ENCODE data around the gene LRRC30. TPM values are rescaled to one million over a fixed set of nuclear protein-coding genes. Genes with fewer than 3 reads are reported as not detected.

LRRC30 gene
- total RNA-seq, 2 donors from 2014 or later = not detected

GRCh38 chr18:7197854-7198253 is 33.0 kb upstream of the LRRC30 start:
- WGBS, 2 experiments (ENCODE audit: insufficient coverage in 1 of 2, insufficient read length in 1 of 2) = 86 to 93% methylated on average over 2 of the region's 2 CpGs
- peaks cover 17% of the 10 kb centered on the region for H3K4me1 Mint-ChIP-seq
- H3K27me3 Mint-ChIP-seq (ENCODE audit: insufficient read depth) = no peaks in the 10 kb centered on the region
- H3K27ac Mint-ChIP-seq = no peak overlapping the region
- Histone ChIP-seq H3K36me3 (ENCODE audit: control insufficient read depth, insufficient read depth, low read length) (no peaks in the 10 kb centered on the region), H3K9me3 (ENCODE audit: control insufficient read depth, low read length) (no peaks in the 10 kb centered on the region), H3K9ac (ENCODE audit: extremely low read depth, low read length, poor library complexity, severe bottlenecking) (no peak overlapping the region), H3K27me3 (ENCODE audit: control insufficient read depth, insufficient read depth, low read length, poor library complexity, severe bottlenecking) (no peaks in the 10 kb centered on the region), H3K4me3 (ENCODE audit: low read length) (no peak overlapping the region), H3K27ac (ENCODE audit: low read depth, low read length) (no peak overlapping the region), H3K4me1 (ENCODE audit: control insufficient read depth, insufficient read depth, low read length) (no peaks in the 10 kb centered on the region)
- H3K36me3 Mint-ChIP-seq (ENCODE audit: low read depth) = no peaks in the 10 kb centered on the region
- H3K9me3 Mint-ChIP-seq = no peaks in the 10 kb centered on the region
- no peak for TF ChIP-seq CTCF (conservative IDR thresholded peaks at IDR 0.05)
- no peak overlapping the region for H3K4me3 Mint-ChIP-seq
- DNase-seq = no peak

- H3K9me3 ChIP-seq (ENCODE audit: control insufficient read depth, low read length) = no peaks in the 10 kb centered on the region
- Mint-ChIP-seq H3K27me3 (ENCODE audit: insufficient read depth) (no peaks in the 10 kb centered on the region), H3K9me3 (no peaks in the 10 kb centered on the region), H3K4me1 (peaks cover 21% of the 10 kb centered on the region), H3K36me3 (ENCODE audit: low read depth) (no peaks in the 10 kb centered on the region), H3K27ac (no peak overlapping the region), H3K4me3 (no peak overlapping the region)
- DNase-seq = no peak
- no peak for TF ChIP-seq CTCF (conservative IDR thresholded peaks at IDR 0.05)
- H3K4me3 ChIP-seq (ENCODE audit: low read length) = no peak overlapping the region
- H3K9ac ChIP-seq (ENCODE audit: extremely low read depth, low read length, poor library complexity, severe bottlenecking) = no peak overlapping the region
- H3K4me1 ChIP-seq (ENCODE audit: control insufficient read depth, insufficient read depth, low read length) = no peaks in the 10 kb centered on the region
- 73% methylated on average over 3 of the region's 3 CpGs; no CpG with 5 or more reads in 1 of the 2 experiments for WGBS, 2 experiments (ENCODE audit: insufficient coverage in 1 of 2, insufficient read length in 1 of 2)
- no peak overlapping the region for H3K27ac ChIP-seq (ENCODE audit: low read depth, low read length)
- no peaks in the 10 kb centered on the region for H3K36me3 ChIP-seq (ENCODE audit: control insufficient read depth, insufficient read depth, low read length)
- H3K27me3 ChIP-seq (ENCODE audit: control insufficient read depth, insufficient read depth, low read length, poor library complexity, severe bottlenecking) = no peaks in the 10 kb centered on the region
Observed at GRCh38 chr18:7198326-7198725, 32.6 kb upstream of the LRRC30 start.

GRCh38 chr18:7201096-7201495 is 29.8 kb upstream of the LRRC30 start:
- Histone ChIP-seq H3K9me3 (ENCODE audit: control insufficient read depth, low read length) (no peaks in the 10 kb centered on the region), H3K27ac (ENCODE audit: low read depth, low read length) (no peak overlapping the region), H3K36me3 (ENCODE audit: control insufficient read depth, insufficient read depth, low read length) (no peaks in the 10 kb centered on the region), H3K27me3 (ENCODE audit: control insufficient read depth, insufficient read depth, low read length, poor library complexity, severe bottlenecking) (no peaks in the 10 kb centered on the region), H3K9ac (ENCODE audit: extremely low read depth, low read length, poor library complexity, severe bottlenecking) (no peak overlapping the region), H3K4me3 (ENCODE audit: low read length) (no peak overlapping the region), H3K4me1 (ENCODE audit: control insufficient read depth, insufficient read depth, low read length) (peaks cover 1% of the 10 kb centered on the region)
- H3K9me3 Mint-ChIP-seq = no peaks in the 10 kb centered on the region
- no peak overlapping the region for H3K27ac Mint-ChIP-seq
- H3K27me3 Mint-ChIP-seq (ENCODE audit: insufficient read depth) = no peaks in the 10 kb centered on the region
- TF ChIP-seq CTCF (conservative IDR thresholded peaks at IDR 0.05) = no peak
- DNase-seq = no peak
- no peaks in the 10 kb centered on the region for H3K36me3 Mint-ChIP-seq (ENCODE audit: low read depth)
- H3K4me3 Mint-ChIP-seq = no peak overlapping the region
- 95% methylated on average over 3 to 4 of the region's 4 CpGs for WGBS, 2 experiments (ENCODE audit: insufficient coverage in 1 of 2, insufficient read length in 1 of 2)
- H3K4me1 Mint-ChIP-seq = peaks cover 24% of the 10 kb centered on the region

Data from endodermal cell (in vitro differentiated cells).